HG02798 (cell line): ENCODE data around the gene C12orf57.

Source experiments
- ATAC-seq: cut with Tn5 transposase; IDR thresholded peaks from one replicate; pipeline ENCODE4 v1.9.1; 2021; ENCODE audit warnings: mild to moderate bottlenecking; ENCODE audit not compliant: unreplicated experiment, poor library complexity

The C12orf57 gene

GRCh38 chr12:6917491-6918231 lies 26.2 kb upstream of the C12orf57 start:
- ATAC-seq: no peak

GRCh38 chr12:6919588-6919987 lies 24.2 kb upstream of the C12orf57 start:
- no peak for ATAC-seq

- ATAC-seq: no peak
Measured at GRCh38 chr12:6921539-6921938, 22.3 kb upstream of the C12orf57 start.

GRCh38 chr12:6921996-6922946 lies 21.6 kb upstream of the C12orf57 start:
- no peak for ATAC-seq

GRCh38 chr12:6923003-6923732 lies 20.7 kb upstream of the C12orf57 start:
- no peak for ATAC-seq

- no peak for ATAC-seq
Measured at GRCh38 chr12:6923851-6924250, 20.0 kb upstream of the C12orf57 start.

- ATAC-seq: no peak
Measured at GRCh38 chr12:6925239-6925539, 18.6 kb upstream of the C12orf57 start.

- ATAC-seq: no peak
Measured at GRCh38 chr12:6925540-6926279, 18.1 kb upstream of the C12orf57 start.

- no peak for ATAC-seq
Measured at GRCh38 chr12:6927379-6928021, 16.3 kb upstream of the C12orf57 start, which contains the start of gene ATN1. Gene ATN1 (plus strand): TSS chr12:6927959. CDS start chr12:6934002, 6,043 bp downstream.

- no peak for ATAC-seq
Measured at GRCh38 chr12:6928022-6928702, 15.7 kb upstream of the C12orf57 start.

- ATAC-seq: no peak
Measured at GRCh38 chr12:6928703-6929407, 15.0 kb upstream of the C12orf57 start.

- ATAC-seq: no peak
Measured at GRCh38 chr12:6929466-6930452, 14.1 kb upstream of the C12orf57 start.

GRCh38 chr12:6932766-6933165 lies 11.1 kb upstream of the C12orf57 start:
- ATAC-seq: no peak

GRCh38 chr12:6934110-6934509 lies 9.7 kb upstream of the C12orf57 start:
- ATAC-seq: no peak

- no peak for ATAC-seq
Measured at GRCh38 chr12:6935371-6936193, 8.2 kb upstream of the C12orf57 start.

GRCh38 chr12:6936194-6936635 lies 7.6 kb upstream of the C12orf57 start:
- ATAC-seq: no peak
